Measurements from ENCODE around the gene TTYH1.

Gene TTYH1

DNA sequence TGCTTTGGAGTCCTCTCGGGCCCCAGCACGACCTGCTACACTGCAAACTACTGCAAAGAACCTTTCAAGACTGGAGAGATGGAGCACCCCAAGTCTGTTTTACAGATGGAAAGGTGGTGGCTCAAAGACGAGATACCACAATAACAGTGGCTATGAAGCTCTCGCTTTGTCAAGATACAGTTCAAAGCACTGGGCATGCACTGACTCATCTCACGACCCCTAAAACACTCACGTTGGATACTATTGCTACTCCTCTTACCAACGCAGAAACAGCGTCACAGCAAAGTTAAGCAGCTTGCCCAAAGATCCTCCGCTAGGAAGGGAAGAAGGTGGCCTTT lies 26.5 kb upstream of the TTYH1 start:
- no peak for DNase-seq (ENCODE audit: extremely low spot score)
- TF ChIP-seq CTBP1 (IDR thresholded peaks at IDR 0.05; ENCODE audit: borderline replicate concordance) (no peak), TARDBP (IDR thresholded peaks at IDR 0.05) (no peak), HDGF (IDR thresholded peaks at IDR 0.05; ENCODE audit: borderline replicate concordance) (no peak), PKNOX1 (IDR thresholded peaks at IDR 0.05) (no peak), NFRKB (IDR thresholded peaks at IDR 0.05) (no peak), SP1 (IDR thresholded peaks at IDR 0.05) (no peak), ELF4 (IDR thresholded peaks at IDR 0.05) (no peak), L3MBTL2 (conservative IDR thresholded peaks at IDR 0.05) (no peak), ZNF384 (IDR thresholded peaks at IDR 0.05) (no peak), LEF1 (IDR thresholded peaks at IDR 0.05; ENCODE audit: borderline replicate concordance) (no peak), FOXM1 (IDR thresholded peaks at IDR 0.05; ENCODE audit: borderline replicate concordance) (no peak), FOXK2 (IDR thresholded peaks at IDR 0.05) (no peak)
- CTCF ChIA-PET: interaction anchor here (0.6 kb wide), 1 partner anchor 1317 kb away, joined by 4 read pairs; no protein-coding TSS in a partner anchor
- POLR2A ChIA-PET: no interaction called here

DNA sequence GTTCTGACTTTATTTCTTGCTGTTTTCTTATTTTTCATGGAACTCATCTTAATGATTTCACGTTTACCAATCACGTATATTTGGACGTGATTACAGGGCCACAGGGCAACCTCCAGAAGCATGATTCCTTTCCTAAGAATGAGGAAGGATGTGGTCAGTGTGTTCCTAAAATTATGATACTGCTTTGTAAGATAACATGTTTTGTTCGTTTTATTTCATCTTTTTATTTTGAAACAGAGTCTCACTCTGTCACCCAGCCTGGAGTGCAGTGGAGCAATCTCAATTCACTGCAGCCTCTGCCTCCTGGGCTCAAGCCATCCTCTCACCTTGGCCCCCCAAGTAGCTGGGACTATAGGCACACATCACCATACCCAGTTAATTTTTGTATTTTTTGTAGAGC lies 25.7 kb upstream of the TTYH1 start:
- TF ChIP-seq ELF4 (IDR thresholded peaks at IDR 0.05) (no peak), FOXK2 (IDR thresholded peaks at IDR 0.05) (no peak), NFRKB (IDR thresholded peaks at IDR 0.05) (no peak), SUZ12 (IDR thresholded peaks at IDR 0.05) (no peak), ZNF384 (IDR thresholded peaks at IDR 0.05) (no peak), LEF1 (IDR thresholded peaks at IDR 0.05; ENCODE audit: borderline replicate concordance) (no peak), HDGF (IDR thresholded peaks at IDR 0.05; ENCODE audit: borderline replicate concordance) (no peak), FOXA1 (IDR thresholded peaks at IDR 0.05) (no peak), PKNOX1 (IDR thresholded peaks at IDR 0.05) (no peak), TARDBP (IDR thresholded peaks at IDR 0.05) (no peak), CTBP1 (IDR thresholded peaks at IDR 0.05; ENCODE audit: borderline replicate concordance) (no peak)
- no peak for DNase-seq (ENCODE audit: extremely low spot score)
- POLR2A ChIA-PET: no interaction called here
- CTCF ChIA-PET: no interaction called here

DNA sequence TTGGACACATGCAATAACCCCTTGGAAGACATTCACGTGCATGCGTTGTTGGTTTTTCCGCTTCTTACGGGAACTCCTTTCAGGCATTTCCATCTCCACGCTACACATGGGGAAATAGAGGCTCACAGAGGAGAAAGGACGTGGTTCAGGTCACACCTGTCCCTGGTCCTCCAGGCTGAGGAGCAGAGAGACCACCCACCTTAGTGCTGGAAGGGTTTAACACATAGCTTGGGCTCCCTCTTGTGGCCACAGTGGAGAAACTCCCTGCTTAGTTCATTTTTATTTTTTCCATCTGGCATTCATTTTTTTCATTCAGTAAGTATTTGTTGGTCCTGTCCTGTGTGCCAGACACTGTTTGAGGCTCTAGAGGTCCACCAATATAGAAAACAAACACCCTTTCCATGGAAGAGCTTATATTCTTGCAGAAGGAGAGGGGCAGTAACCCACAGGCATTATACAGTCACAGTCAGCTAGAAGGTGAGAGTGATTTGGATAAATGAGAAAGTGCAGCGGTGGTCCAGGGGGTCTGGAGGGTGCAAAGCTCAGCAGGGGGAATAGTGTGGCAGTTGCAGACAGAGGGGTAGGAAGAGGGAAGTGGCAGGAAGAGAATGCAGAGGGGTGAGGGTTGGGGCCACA lies 24.2 kb upstream of the TTYH1 start:
- ChIA-PET CTCF (interaction anchor here (0.7 to 1.3 kb wide), 4 partner anchors 11 to 66 kb away, joined by 3 to 4 read pairs (median 3); no protein-coding TSS in a partner anchor), POLR2A (no interaction called here)
- TF ChIP-seq ARNT (IDR thresholded peaks at IDR 0.05): no peak
- TF ChIP-seq FOXA1 (IDR thresholded peaks at IDR 0.05): no peak
- TF ChIP-seq SUZ12 (IDR thresholded peaks at IDR 0.05): no peak
- no peak for TF ChIP-seq LEF1 (IDR thresholded peaks at IDR 0.05; ENCODE audit: borderline replicate concordance)
- TF ChIP-seq ZNF384 (IDR thresholded peaks at IDR 0.05): peak; percentile 56
- peak; percentile 52 for DNase-seq (ENCODE audit: extremely low spot score)

GRCh38 chr19:54391589-54392061 lies 23.6 kb upstream of the TTYH1 start:
- TF ChIP-seq FOXM1 (IDR thresholded peaks at IDR 0.05; ENCODE audit: borderline replicate concordance) (no peak), ARNT (IDR thresholded peaks at IDR 0.05) (no peak), NFRKB (IDR thresholded peaks at IDR 0.05) (no peak), FOXA1 (IDR thresholded peaks at IDR 0.05) (no peak), CTBP1 (IDR thresholded peaks at IDR 0.05; ENCODE audit: borderline replicate concordance) (no peak), SP1 (IDR thresholded peaks at IDR 0.05) (no peak)
- POLR2A ChIA-PET: no interaction called here
- CTCF ChIA-PET: interaction anchor here (0.7 to 1.3 kb wide), 3 partner anchors 11 to 36 kb away, joined by 3 to 4 read pairs (median 3); no protein-coding TSS in a partner anchor
- DNase-seq (ENCODE audit: extremely low spot score): no peak

GRCh38 chr19:54392105-54392504 lies 23.2 kb upstream of the TTYH1 start:
- POLR2A ChIA-PET: no interaction called here

GRCh38 chr19:54393381-54393780 lies 21.9 kb upstream of the TTYH1 start:
- TF ChIP-seq NFRKB (IDR thresholded peaks at IDR 0.05) (no peak), HDGF (IDR thresholded peaks at IDR 0.05; ENCODE audit: borderline replicate concordance) (no peak), SP1 (IDR thresholded peaks at IDR 0.05) (no peak), FOXK2 (IDR thresholded peaks at IDR 0.05) (no peak), SUZ12 (IDR thresholded peaks at IDR 0.05) (no peak), BHLHE40 (IDR thresholded peaks at IDR 0.05; ENCODE audit: borderline replicate concordance) (no peak), FOXM1 (IDR thresholded peaks at IDR 0.05; ENCODE audit: borderline replicate concordance) (no peak), LEF1 (IDR thresholded peaks at IDR 0.05; ENCODE audit: borderline replicate concordance) (no peak), ZNF384 (IDR thresholded peaks at IDR 0.05) (no peak), PKNOX1 (IDR thresholded peaks at IDR 0.05) (no peak), L3MBTL2 (conservative IDR thresholded peaks at IDR 0.05) (no peak), CTBP1 (IDR thresholded peaks at IDR 0.05; ENCODE audit: borderline replicate concordance) (no peak), FOXA1 (IDR thresholded peaks at IDR 0.05) (no peak), ARNT (IDR thresholded peaks at IDR 0.05) (no peak), TARDBP (IDR thresholded peaks at IDR 0.05) (no peak), ELF4 (IDR thresholded peaks at IDR 0.05) (no peak)
- ChIA-PET POLR2A (no interaction called here), CTCF (no interaction called here)
- DNase-seq (ENCODE audit: extremely low spot score): no peak

More at GRCh38 chr19:54392105-54392504, 23.2 kb upstream of the TTYH1 start:
- CTCF ChIA-PET: interaction anchor here (1.3 kb wide), 1 partner anchor 10 kb away, joined by 3 read pairs; no protein-coding TSS in a partner anchor
- TF ChIP-seq NFRKB (IDR thresholded peaks at IDR 0.05) (no peak), PKNOX1 (IDR thresholded peaks at IDR 0.05) (no peak), SP1 (IDR thresholded peaks at IDR 0.05) (no peak), SUZ12 (IDR thresholded peaks at IDR 0.05) (no peak), CTBP1 (IDR thresholded peaks at IDR 0.05; ENCODE audit: borderline replicate concordance) (no peak), TARDBP (IDR thresholded peaks at IDR 0.05) (no peak), ARNT (IDR thresholded peaks at IDR 0.05) (no peak), FOXA1 (IDR thresholded peaks at IDR 0.05) (no peak), ZNF384 (IDR thresholded peaks at IDR 0.05) (no peak), HDGF (IDR thresholded peaks at IDR 0.05; ENCODE audit: borderline replicate concordance) (no peak), ELF4 (IDR thresholded peaks at IDR 0.05) (no peak)
- DNase-seq (ENCODE audit: extremely low spot score): no peak

Data from HEK293T (cell line).